IPS-15b (cell line): ENCODE data around the gene TMEM53.

Source experiments
- H3K27me3 ChIP-seq: one replicate; pipeline ENCODE4 v1.6.1; 2013; ENCODE audit warnings: low read length; ENCODE audit not compliant: control insufficient read depth, insufficient read depth
- H3K36me3 ChIP-seq: one replicate; pipeline ENCODE4 v1.6.1; 2013; ENCODE audit warnings: low read length; ENCODE audit not compliant: control insufficient read depth, insufficient read depth
- H3K4me1 ChIP-seq: one replicate; pipeline ENCODE4 v1.6.1; 2013; ENCODE audit warnings: mild to moderate bottlenecking, low read length; ENCODE audit not compliant: control insufficient read depth, insufficient read depth
- H3K4me3 ChIP-seq: one replicate; pipeline ENCODE4 v1.5.1; 2013; ENCODE audit warnings: low read depth, low read length
- H3K9ac ChIP-seq: one replicate; pipeline ENCODE4 v1.6.1; 2013; ENCODE audit warnings: low read depth, mild to moderate bottlenecking, low read length
- H3K9me3 ChIP-seq: one replicate; pipeline ENCODE4 v1.6.1; 2013; ENCODE audit warnings: mild to moderate bottlenecking, low read length; ENCODE audit not compliant: control insufficient read depth, insufficient read depth

The TMEM53 gene

GRCh38 chr1:44664730-44665370, 9.4 kb downstream of the TMEM53 start:
- H3K4me1 ChIP-seq: no peaks in the 10 kb centered on the region

GRCh38 chr1:44663417-44663816, 10.9 kb downstream of the TMEM53 start:
- no peaks in the 10 kb centered on the region for H3K4me1 ChIP-seq
- no peaks in the 10 kb centered on the region for H3K27me3 ChIP-seq
- H3K36me3 ChIP-seq: no peaks in the 10 kb centered on the region
- H3K9ac ChIP-seq: no peak overlapping the region
- no peak overlapping the region for H3K4me3 ChIP-seq
- no peaks in the 10 kb centered on the region for H3K9me3 ChIP-seq

More at GRCh38 chr1:44664730-44665370, 9.4 kb downstream of the TMEM53 start:
- Histone ChIP-seq H3K4me3 (no peak overlapping the region), H3K36me3 (no peaks in the 10 kb centered on the region), H3K9me3 (no peaks in the 10 kb centered on the region), H3K27me3 (no peaks in the 10 kb centered on the region), H3K9ac (no peak overlapping the region)

- H3K9ac ChIP-seq: no peak overlapping the region
Observed at GRCh38 chr1:44662683-44663030, 11.6 kb downstream of the TMEM53 start.

GRCh38 chr1:44661781-44662682, 12.2 kb downstream of the TMEM53 start:
- Histone ChIP-seq H3K27me3 (no peaks in the 10 kb centered on the region), H3K9ac (no peak overlapping the region), H3K36me3 (no peaks in the 10 kb centered on the region), H3K4me1 (no peaks in the 10 kb centered on the region), H3K9me3 (no peaks in the 10 kb centered on the region), H3K4me3 (no peak overlapping the region)

More at GRCh38 chr1:44662683-44663030, 11.6 kb downstream of the TMEM53 start:
- H3K36me3 ChIP-seq: no peaks in the 10 kb centered on the region
- H3K4me3 ChIP-seq: no peak overlapping the region
- no peaks in the 10 kb centered on the region for H3K9me3 ChIP-seq
- H3K27me3 ChIP-seq: no peaks in the 10 kb centered on the region
- no peaks in the 10 kb centered on the region for H3K4me1 ChIP-seq

GRCh38 chr1:44660176-44660575, 14.1 kb downstream of the TMEM53 start:
- Histone ChIP-seq H3K27me3 (no peaks in the 10 kb centered on the region), H3K36me3 (no peaks in the 10 kb centered on the region), H3K4me3 (no peak overlapping the region), H3K9me3 (no peaks in the 10 kb centered on the region), H3K4me1 (no peaks in the 10 kb centered on the region), H3K9ac (no peak overlapping the region)

- H3K27me3 ChIP-seq: no peaks in the 10 kb centered on the region
- no peaks in the 10 kb centered on the region for H3K4me1 ChIP-seq
- H3K9ac ChIP-seq: no peak overlapping the region
- H3K9me3 ChIP-seq: no peaks in the 10 kb centered on the region
- H3K4me3 ChIP-seq: no peak overlapping the region
- peaks cover 2% of the 10 kb centered on the region for H3K36me3 ChIP-seq
Observed at GRCh38 chr1:44659566-44659965, 14.7 kb downstream of the TMEM53 start.

GRCh38 chr1:44655609-44656008, 18.7 kb downstream of the TMEM53 start:
- Histone ChIP-seq H3K4me1 (no peaks in the 10 kb centered on the region), H3K9me3 (no peaks in the 10 kb centered on the region), H3K4me3 (no peak overlapping the region), H3K36me3 (peaks cover 8% of the 10 kb centered on the region), H3K27me3 (no peaks in the 10 kb centered on the region), H3K9ac (no peak overlapping the region)

GRCh38 chr1:44654621-44655187, 19.6 kb downstream of the TMEM53 start:
- H3K4me1 ChIP-seq: no peaks in the 10 kb centered on the region
- peaks cover 14% of the 10 kb centered on the region for H3K36me3 ChIP-seq
- H3K9me3 ChIP-seq: no peaks in the 10 kb centered on the region
- no peak overlapping the region for H3K9ac ChIP-seq
- no peak overlapping the region for H3K4me3 ChIP-seq
- no peaks in the 10 kb centered on the region for H3K27me3 ChIP-seq

GRCh38 chr1:44653107-44653964, 20.9 kb downstream of the TMEM53 start:
- Histone ChIP-seq H3K9ac (no peak overlapping the region), H3K9me3 (no peaks in the 10 kb centered on the region), H3K4me3 (no peak overlapping the region), H3K36me3 (peaks cover 19% of the 10 kb centered on the region), H3K4me1 (no peaks in the 10 kb centered on the region), H3K27me3 (no peaks in the 10 kb centered on the region)

GRCh38 chr1:44652445-44653106, 21.7 kb downstream of the TMEM53 start:
- Histone ChIP-seq H3K4me1 (no peaks in the 10 kb centered on the region), H3K9ac (no peak overlapping the region), H3K9me3 (no peaks in the 10 kb centered on the region), H3K4me3 (no peak overlapping the region), H3K36me3 (peaks cover 21% of the 10 kb centered on the region), H3K27me3 (no peaks in the 10 kb centered on the region)

- Histone ChIP-seq H3K27me3 (no peaks in the 10 kb centered on the region), H3K9me3 (no peaks in the 10 kb centered on the region), H3K4me1 (no peaks in the 10 kb centered on the region), H3K36me3 (peaks cover 30% of the 10 kb centered on the region), H3K9ac (no peak overlapping the region), H3K4me3 (no peak overlapping the region)
Observed at GRCh38 chr1:44651069-44651468, 23.2 kb downstream of the TMEM53 start.
